ENCODE data around the gene NACA2.
"Not testable (repeated sequence)": the region's sequence is repeated elsewhere in the genome, so short reads cannot be mapped to it uniquely, and the experiment has no call there.

NACA2 gene

GRCh38 chr17:61599608-61600007, 8.6 kb upstream of the NACA2 start:
- no peak for DNase-seq (ENCODE audit: low read depth)

- no peak for DNase-seq (ENCODE audit: low read depth)
Observed at GRCh38 chr17:61598014-61598413, 7.0 kb upstream of the NACA2 start.

- DNase-seq (ENCODE audit: low read depth), result no peak
Observed at GRCh38 chr17:61597607-61598006, 6.6 kb upstream of the NACA2 start.

- no peak for DNase-seq (ENCODE audit: low read depth)
Observed at GRCh38 chr17:61595418-61596186, 4.6 kb upstream of the NACA2 start.

GRCh38 chr17:61594294-61594825, 3.3 kb upstream of the NACA2 start:
- DNase-seq (ENCODE audit: low read depth), result no peak

- DNase-seq (ENCODE audit: low read depth), result no peak
Observed at GRCh38 chr17:61593426-61593825, 2.4 kb upstream of the NACA2 start.

- DNase-seq (ENCODE audit: low read depth), result no peak
Observed at GRCh38 chr17:61591930-61592329, 911 bp upstream of the NACA2 start.

GRCh38 chr17:61589990-61590389, 1.0 kb downstream of the NACA2 start:
- no peak for DNase-seq (ENCODE audit: low read depth)

- no peak for DNase-seq (ENCODE audit: low read depth)
Observed at GRCh38 chr17:61587807-61588660, 3.0 kb downstream of the NACA2 start.

- DNase-seq (ENCODE audit: low read depth), result no peak
Observed at GRCh38 chr17:61587242-61587641, 3.8 kb downstream of the NACA2 start.

GRCh38 chr17:61586622-61587021, 4.4 kb downstream of the NACA2 start:
- DNase-seq (ENCODE audit: low read depth), result not testable (repeated sequence)

- DNase-seq (ENCODE audit: low read depth), result no peak
Observed at GRCh38 chr17:61586031-61586566, 4.9 kb downstream of the NACA2 start.

GRCh38 chr17:61584866-61585265, 6.2 kb downstream of the NACA2 start:
- no peak for DNase-seq (ENCODE audit: low read depth)

GRCh38 chr17:61584266-61584665, 6.8 kb downstream of the NACA2 start:
- DNase-seq (ENCODE audit: low read depth), result no peak

GRCh38 chr17:61583660-61584264, 7.3 kb downstream of the NACA2 start:
- DNase-seq (ENCODE audit: low read depth), result no peak

GRCh38 chr17:61583242-61583641, 7.8 kb downstream of the NACA2 start:
- DNase-seq (ENCODE audit: low read depth), result no peak

GRCh38 chr17:61582593-61582992, 8.4 kb downstream of the NACA2 start:
- no peak for DNase-seq (ENCODE audit: low read depth)

GRCh38 chr17:61581611-61582349, 9.2 kb downstream of the NACA2 start:
- DNase-seq (ENCODE audit: low read depth), result no peak

GRCh38 chr17:61580502-61580901, 10.5 kb downstream of the NACA2 start:
- DNase-seq (ENCODE audit: low read depth), result no peak

GRCh38 chr17:61579961-61580360, 11.1 kb downstream of the NACA2 start:
- no peak for DNase-seq (ENCODE audit: low read depth)

- no peak for DNase-seq (ENCODE audit: low read depth)
Observed at GRCh38 chr17:61579347-61579746, 11.7 kb downstream of the NACA2 start.

- DNase-seq (ENCODE audit: low read depth), result no peak
Observed at GRCh38 chr17:61578645-61579044, 12.4 kb downstream of the NACA2 start.

Measured in stimulated activated CD8-positive, alpha-beta memory T cell treated with anti-CD3 and anti-CD28 coated beads, Interleukin-15, amount 100 ng/mL, for 1 hour (primary cell).